Activated naive CD8-positive, alpha-beta T cell (primary cell): ENCODE measurements around the gene STK40.
A peak's percentile ranks its signal among the peaks of the same experiment; 100 is the strongest.

Experiments
- H3K27ac Mint-ChIP-seq: one replicate; pipeline ENCODE4 v1.8.0; 2021; ENCODE audit warnings: mixed read lengths
- H3K27me3 Mint-ChIP-seq: one replicate; pipeline ENCODE4 v1.8.0; 2021; ENCODE audit warnings: mixed read lengths
- H3K36me3 Mint-ChIP-seq: one replicate; pipeline ENCODE4 v1.8.0; 2021; ENCODE audit warnings: mixed read lengths
- H3K4me1 Mint-ChIP-seq: one replicate; pipeline ENCODE4 v1.8.0; 2021; ENCODE audit warnings: low read depth, mixed read lengths
- H3K4me3 Mint-ChIP-seq: one replicate; pipeline ENCODE4 v1.8.0; 2021; ENCODE audit warnings: mild to moderate bottlenecking, mixed read lengths
- H3K9me3 Mint-ChIP-seq: one replicate; pipeline ENCODE4 v1.8.0; 2021; ENCODE audit warnings: low read depth, mixed read lengths

The STK40 gene

GRCh38 chr1:36349839-36350238 lies 35.9 kb downstream of the STK40 start:
- no peaks in the 10 kb centered on the region for H3K9me3 Mint-ChIP-seq
- H3K27ac Mint-ChIP-seq = peak overlapping the region; percentile 72
- H3K4me1 Mint-ChIP-seq = peaks cover 24% of the 10 kb centered on the region
- H3K36me3 Mint-ChIP-seq = peaks cover 4% of the 10 kb centered on the region
- no peaks in the 10 kb centered on the region for H3K27me3 Mint-ChIP-seq
- no peak overlapping the region for H3K4me3 Mint-ChIP-seq

GRCh38 chr1:36349241-36349671 lies 36.5 kb downstream of the STK40 start:
- Mint-ChIP-seq H3K36me3 (peaks cover 3% of the 10 kb centered on the region), H3K4me1 (peaks cover 24% of the 10 kb centered on the region)

GRCh38 chr1:36346741-36347370 lies 38.9 kb downstream of the STK40 start:
- H3K36me3 Mint-ChIP-seq = no peaks in the 10 kb centered on the region
- H3K4me3 Mint-ChIP-seq = no peak overlapping the region

More at GRCh38 chr1:36349241-36349671, 36.5 kb downstream of the STK40 start:
- H3K27ac Mint-ChIP-seq = no peak overlapping the region
- no peaks in the 10 kb centered on the region for H3K9me3 Mint-ChIP-seq
- H3K4me3 Mint-ChIP-seq = no peak overlapping the region
- H3K27me3 Mint-ChIP-seq = no peaks in the 10 kb centered on the region

GRCh38 chr1:36345353-36345752 lies 40.4 kb downstream of the STK40 start:
- Mint-ChIP-seq H3K27me3 (no peaks in the 10 kb centered on the region), H3K36me3 (no peaks in the 10 kb centered on the region), H3K4me1 (peaks cover 7% of the 10 kb centered on the region), H3K9me3 (no peaks in the 10 kb centered on the region), H3K4me3 (no peak overlapping the region), H3K27ac (no peak overlapping the region)

More at GRCh38 chr1:36346741-36347370, 38.9 kb downstream of the STK40 start:
- Mint-ChIP-seq H3K9me3 (no peaks in the 10 kb centered on the region), H3K4me1 (peaks cover 20% of the 10 kb centered on the region), H3K27ac (no peak overlapping the region), H3K27me3 (no peaks in the 10 kb centered on the region)

GRCh38 chr1:36344395-36344680 lies 41.4 kb downstream of the STK40 start:
- H3K9me3 Mint-ChIP-seq = no peaks in the 10 kb centered on the region
- no peak overlapping the region for H3K4me3 Mint-ChIP-seq
- peaks cover 6% of the 10 kb centered on the region for H3K4me1 Mint-ChIP-seq
- no peaks in the 10 kb centered on the region for H3K27me3 Mint-ChIP-seq
- H3K27ac Mint-ChIP-seq = no peak overlapping the region
- no peaks in the 10 kb centered on the region for H3K36me3 Mint-ChIP-seq

GRCh38 chr1:36343651-36344394 lies 41.9 kb downstream of the STK40 start:
- Mint-ChIP-seq H3K27ac (no peak overlapping the region), H3K36me3 (no peaks in the 10 kb centered on the region), H3K4me1 (peaks cover 7% of the 10 kb centered on the region), H3K9me3 (no peaks in the 10 kb centered on the region), H3K4me3 (no peak overlapping the region), H3K27me3 (no peaks in the 10 kb centered on the region)

- Mint-ChIP-seq H3K36me3 (no peaks in the 10 kb centered on the region), H3K27ac (no peak overlapping the region), H3K4me1 (peaks cover 7% of the 10 kb centered on the region), H3K9me3 (no peaks in the 10 kb centered on the region), H3K4me3 (no peak overlapping the region), H3K27me3 (no peaks in the 10 kb centered on the region)
These were observed 43.1 kb downstream of the STK40 start for GRCh38 chr1:36342426-36343185.

- H3K4me3 Mint-ChIP-seq = no peak overlapping the region
- H3K27me3 Mint-ChIP-seq = no peaks in the 10 kb centered on the region
- H3K4me1 Mint-ChIP-seq = peaks cover 7% of the 10 kb centered on the region
- no peaks in the 10 kb centered on the region for H3K9me3 Mint-ChIP-seq
- no peaks in the 10 kb centered on the region for H3K36me3 Mint-ChIP-seq
- H3K27ac Mint-ChIP-seq = no peak overlapping the region
These were observed 44.0 kb downstream of the STK40 start for GRCh38 chr1:36341626-36342320.

GRCh38 chr1:36339615-36340014 lies 46.1 kb downstream of the STK40 start:
- no peaks in the 10 kb centered on the region for H3K27me3 Mint-ChIP-seq
- peaks cover 7% of the 10 kb centered on the region for H3K4me1 Mint-ChIP-seq
- H3K9me3 Mint-ChIP-seq = no peaks in the 10 kb centered on the region
- no peak overlapping the region for H3K27ac Mint-ChIP-seq
- no peaks in the 10 kb centered on the region for H3K36me3 Mint-ChIP-seq
- H3K4me3 Mint-ChIP-seq = no peak overlapping the region

GRCh38 chr1:36339215-36339614 lies 46.5 kb downstream of the STK40 start:
- no peaks in the 10 kb centered on the region for H3K9me3 Mint-ChIP-seq
- H3K36me3 Mint-ChIP-seq = no peaks in the 10 kb centered on the region
- peaks cover 7% of the 10 kb centered on the region for H3K4me1 Mint-ChIP-seq
- no peaks in the 10 kb centered on the region for H3K27me3 Mint-ChIP-seq
- no peak overlapping the region for H3K27ac Mint-ChIP-seq
- no peak overlapping the region for H3K4me3 Mint-ChIP-seq

- no peaks in the 10 kb centered on the region for H3K27me3 Mint-ChIP-seq
- H3K36me3 Mint-ChIP-seq = no peaks in the 10 kb centered on the region
- H3K9me3 Mint-ChIP-seq = no peaks in the 10 kb centered on the region
- no peak overlapping the region for H3K4me3 Mint-ChIP-seq
- peaks cover 7% of the 10 kb centered on the region for H3K4me1 Mint-ChIP-seq
- H3K27ac Mint-ChIP-seq = no peak overlapping the region
These were observed 47.9 kb downstream of the STK40 start for GRCh38 chr1:36337830-36338229.

- Mint-ChIP-seq H3K9me3 (no peaks in the 10 kb centered on the region), H3K4me1 (peaks cover 3% of the 10 kb centered on the region), H3K27ac (no peak overlapping the region), H3K27me3 (peaks cover 3% of the 10 kb centered on the region), H3K4me3 (no peak overlapping the region), H3K36me3 (no peaks in the 10 kb centered on the region)
These were observed 54.8 kb downstream of the STK40 start for GRCh38 chr1:36330940-36331339.

GRCh38 chr1:36329817-36330216 lies 55.9 kb downstream of the STK40 start:
- H3K4me1 Mint-ChIP-seq = peaks cover 4% of the 10 kb centered on the region
- peaks cover 3% of the 10 kb centered on the region for H3K27me3 Mint-ChIP-seq
- no peaks in the 10 kb centered on the region for H3K36me3 Mint-ChIP-seq
- no peaks in the 10 kb centered on the region for H3K9me3 Mint-ChIP-seq
- H3K4me3 Mint-ChIP-seq = no peak overlapping the region
- no peak overlapping the region for H3K27ac Mint-ChIP-seq

- H3K36me3 Mint-ChIP-seq = no peaks in the 10 kb centered on the region
These were observed 57.0 kb downstream of the STK40 start for GRCh38 chr1:36328713-36329112.

GRCh38 chr1:36328088-36328480 lies 57.6 kb downstream of the STK40 start:
- H3K27ac Mint-ChIP-seq = no peak overlapping the region

More at GRCh38 chr1:36328713-36329112, 57.0 kb downstream of the STK40 start:
- peaks cover 14% of the 10 kb centered on the region for H3K4me1 Mint-ChIP-seq
- H3K4me3 Mint-ChIP-seq = no peak overlapping the region
- peaks cover 3% of the 10 kb centered on the region for H3K27me3 Mint-ChIP-seq
- H3K9me3 Mint-ChIP-seq = no peaks in the 10 kb centered on the region
- H3K27ac Mint-ChIP-seq = no peak overlapping the region

More at GRCh38 chr1:36328088-36328480, 57.6 kb downstream of the STK40 start:
- H3K36me3 Mint-ChIP-seq = no peaks in the 10 kb centered on the region
- no peaks in the 10 kb centered on the region for H3K9me3 Mint-ChIP-seq
- peaks cover 3% of the 10 kb centered on the region for H3K27me3 Mint-ChIP-seq
- H3K4me3 Mint-ChIP-seq = no peak overlapping the region
- H3K4me1 Mint-ChIP-seq = peaks cover 15% of the 10 kb centered on the region
